Astrocyte (in vitro differentiated cells and primary cell): ENCODE measurements around the gene SULF2.

Source experiments
- EZH2 ChIP-seq: IDR thresholded peaks from 2 replicates; pipeline ENCODE4 v1.6.1; 2012; ENCODE audit warnings: mild to moderate bottlenecking, low read length, inconsistent platforms; ENCODE audit not compliant: insufficient read depth
- TF ChIP-seq, protein P1 (sequence below): IDR thresholded peaks from 2 replicates; pipeline ENCODE4 v1.5.1; 2011; ENCODE audit warnings: low read depth, mild to moderate bottlenecking, inconsistent platforms, low read length, moderate library complexity; ENCODE audit not compliant: insufficient read depth

GRCh38 chr20:47816487-47817451, 31.5 kb upstream of the SULF2 start:
- TF ChIP-seq, protein P1, sequence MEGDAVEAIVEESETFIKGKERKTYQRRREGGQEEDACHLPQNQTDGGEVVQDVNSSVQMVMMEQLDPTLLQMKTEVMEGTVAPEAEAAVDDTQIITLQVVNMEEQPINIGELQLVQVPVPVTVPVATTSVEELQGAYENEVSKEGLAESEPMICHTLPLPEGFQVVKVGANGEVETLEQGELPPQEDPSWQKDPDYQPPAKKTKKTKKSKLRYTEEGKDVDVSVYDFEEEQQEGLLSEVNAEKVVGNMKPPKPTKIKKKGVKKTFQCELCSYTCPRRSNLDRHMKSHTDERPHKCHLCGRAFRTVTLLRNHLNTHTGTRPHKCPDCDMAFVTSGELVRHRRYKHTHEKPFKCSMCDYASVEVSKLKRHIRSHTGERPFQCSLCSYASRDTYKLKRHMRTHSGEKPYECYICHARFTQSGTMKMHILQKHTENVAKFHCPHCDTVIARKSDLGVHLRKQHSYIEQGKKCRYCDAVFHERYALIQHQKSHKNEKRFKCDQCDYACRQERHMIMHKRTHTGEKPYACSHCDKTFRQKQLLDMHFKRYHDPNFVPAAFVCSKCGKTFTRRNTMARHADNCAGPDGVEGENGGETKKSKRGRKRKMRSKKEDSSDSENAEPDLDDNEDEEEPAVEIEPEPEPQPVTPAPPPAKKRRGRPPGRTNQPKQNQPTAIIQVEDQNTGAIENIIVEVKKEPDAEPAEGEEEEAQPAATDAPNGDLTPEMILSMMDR = no peak
- TF ChIP-seq EZH2 = no peak
